SK-N-SH treated with all-trans-retinoic acid at 6 μM for 48 hours (cell line): ENCODE data around the gene MRPS18A.

Experiments
- ATAC-seq: fragments of 200-7000 bp; cut with Tn5 transposase; 3 replicates; pipeline ENCODE4 v1.9.1; 2020; ENCODE audit warnings: mild to moderate bottlenecking, moderate library complexity
- ARNTL ChIP-seq: fragments of 450-650 bp; formaldehyde crosslinking; IDR thresholded peaks from 2 replicates; pipeline ENCODE4 v1.5.0; 2020; ENCODE audit warnings: low read depth, mild to moderate bottlenecking, moderate library complexity, borderline replicate concordance
- BACH2 ChIP-seq: fragments of 250-450 bp; sonication (Bioruptor Pico); IDR thresholded peaks from 2 replicates; pipeline ENCODE4 v1.9.0; 2021; ENCODE audit warnings: mild to moderate bottlenecking, borderline replicate concordance
- CSDC2 ChIP-seq: fragments of 250-450 bp; sonication (Bioruptor Pico); IDR thresholded peaks from 2 replicates; pipeline ENCODE4 v1.5.0; 2020; ENCODE audit warnings: mild to moderate bottlenecking, moderate library complexity
- ESRRG ChIP-seq: fragments of 250-450 bp; sonication (Bioruptor Pico); IDR thresholded peaks from 2 replicates; pipeline ENCODE4 v1.6.1; 2021; ENCODE audit warnings: mild to moderate bottlenecking
- GLIS3 ChIP-seq: fragments of 250-450 bp; sonication (Bioruptor Pico); IDR thresholded peaks from 2 replicates; pipeline ENCODE4 v1.5.0; 2020; ENCODE audit warnings: mild to moderate bottlenecking, moderate library complexity
- ISL1 ChIP-seq: fragments of 250-450 bp; sonication (Bioruptor Pico); IDR thresholded peaks from 2 replicates; pipeline ENCODE4 v2.1.2; 2022; ENCODE audit warnings: mild to moderate bottlenecking, moderate library complexity
- OSR1 ChIP-seq: fragments of 250-450 bp; sonication (Bioruptor Pico); IDR thresholded peaks from 2 replicates; pipeline ENCODE4 v1.8.0; 2022; ENCODE audit warnings: moderate library complexity, mild to moderate bottlenecking, inconsistent platforms
- PPARA ChIP-seq: fragments of 250-450 bp; sonication (Bioruptor Pico); IDR thresholded peaks from 2 replicates; pipeline ENCODE4 v1.5.0; 2020; ENCODE audit warnings: mild to moderate bottlenecking, borderline replicate concordance
- RARB ChIP-seq: fragments of 250-450 bp; sonication (Bioruptor Pico); IDR thresholded peaks from 2 replicates; pipeline ENCODE4 v1.8.0; 2021; ENCODE audit warnings: mild to moderate bottlenecking, moderate library complexity
- SNAI2 ChIP-seq: fragments of 250-450 bp; sonication (Bioruptor Pico); IDR thresholded peaks from 2 replicates; pipeline ENCODE4 v1.5.0; 2020; ENCODE audit warnings: mild to moderate bottlenecking, moderate library complexity
- TOX ChIP-seq: fragments of 250-450 bp; sonication (Bioruptor Pico); IDR thresholded peaks from 2 replicates; pipeline ENCODE4 v1.8.0; 2021; ENCODE audit warnings: mild to moderate bottlenecking, moderate library complexity, borderline replicate concordance
- ZC3H10 ChIP-seq: fragments of 250-450 bp; sonication (Bioruptor Pico); IDR thresholded peaks from 2 replicates; pipeline ENCODE4 v1.5.1; 2021; ENCODE audit warnings: mild to moderate bottlenecking, moderate library complexity
- ZFP3 ChIP-seq: fragments of 250-450 bp; sonication (Bioruptor Pico); IDR thresholded peaks from 2 replicates; pipeline ENCODE4 v1.5.0; 2020; ENCODE audit warnings: mild to moderate bottlenecking, moderate library complexity
- ZFP30 ChIP-seq: fragments of 450-650 bp; formaldehyde crosslinking; IDR thresholded peaks from 2 replicates; pipeline ENCODE4 v1.5.0; 2022; ENCODE audit warnings: mild to moderate bottlenecking, moderate library complexity
- ZNF565 ChIP-seq: fragments of 450-650 bp; formaldehyde crosslinking; conservative IDR thresholded peaks from 2 replicates; pipeline ENCODE4 v1.5.0; 2020; ENCODE audit warnings: low read depth, mild to moderate bottlenecking, moderate library complexity
- ZNF70 ChIP-seq: fragments of 450-650 bp; formaldehyde crosslinking; IDR thresholded peaks from 2 replicates; pipeline ENCODE4 v1.5.0; 2020; ENCODE audit warnings: mild to moderate bottlenecking, moderate library complexity
- TF ChIP-seq, protein P1 (sequence below): fragments of 250-450 bp; sonication (Bioruptor Pico); IDR thresholded peaks from 2 replicates; pipeline ENCODE4 v1.5.1; 2020; ENCODE audit warnings: low read depth, mild to moderate bottlenecking, moderate library complexity
- TF ChIP-seq, protein P2 (sequence below): fragments of 250-450 bp; sonication (Bioruptor Pico); IDR thresholded peaks from 2 replicates; pipeline ENCODE4 v1.5.0; 2020; ENCODE audit warnings: mild to moderate bottlenecking, moderate library complexity
- TF ChIP-seq, protein P3 (sequence below): fragments of 250-450 bp; sonication (Bioruptor Pico); IDR thresholded peaks from 2 replicates; pipeline ENCODE4 v1.8.0; 2021; ENCODE audit warnings: low read depth, mild to moderate bottlenecking, moderate library complexity, borderline replicate concordance

The MRPS18A gene

DNA sequence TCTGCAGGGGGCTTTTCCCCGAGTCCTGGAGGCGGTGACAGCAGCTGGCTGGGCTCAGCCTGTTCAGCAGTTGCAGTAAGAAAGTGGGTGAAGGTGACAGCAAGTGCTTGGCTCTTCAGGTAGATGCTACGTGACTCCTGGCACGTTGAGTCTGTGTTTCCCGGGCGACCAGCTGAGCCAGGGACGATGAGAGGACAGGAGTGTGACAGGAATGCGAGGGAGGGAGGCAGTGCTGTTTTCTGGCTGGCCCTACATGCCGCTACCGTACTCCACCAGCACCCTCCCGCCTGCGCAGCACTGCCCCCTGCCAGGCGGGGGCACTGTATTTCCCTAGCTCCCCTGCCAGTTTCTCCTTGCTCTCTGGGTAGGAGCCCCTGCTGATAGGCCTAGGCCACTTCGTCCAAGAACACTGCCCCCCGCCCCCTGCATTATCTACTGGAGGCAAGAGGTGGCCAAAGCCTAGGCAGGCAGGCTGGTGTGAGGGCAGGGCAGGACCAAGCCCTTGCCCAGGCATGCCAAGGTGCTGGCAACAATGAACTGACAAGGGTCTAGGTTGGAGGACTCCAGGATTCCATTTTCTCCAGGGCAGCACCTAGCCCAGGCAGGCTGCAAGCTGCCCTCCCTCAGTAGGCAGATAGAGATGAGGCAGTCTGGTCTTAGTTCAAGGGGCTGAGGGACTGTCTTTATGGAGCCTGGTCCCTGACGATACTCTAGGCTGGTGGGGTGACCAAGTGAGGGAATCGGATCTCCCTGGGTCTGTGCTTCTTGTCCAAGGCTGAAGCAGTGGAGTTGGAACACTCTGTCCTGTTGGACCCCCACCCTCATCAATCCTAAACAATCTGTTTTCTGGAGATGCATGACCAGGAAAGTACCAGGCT lies 19.2 kb downstream of the MRPS18A start:
- peak; percentile 54 for ATAC-seq

DNA sequence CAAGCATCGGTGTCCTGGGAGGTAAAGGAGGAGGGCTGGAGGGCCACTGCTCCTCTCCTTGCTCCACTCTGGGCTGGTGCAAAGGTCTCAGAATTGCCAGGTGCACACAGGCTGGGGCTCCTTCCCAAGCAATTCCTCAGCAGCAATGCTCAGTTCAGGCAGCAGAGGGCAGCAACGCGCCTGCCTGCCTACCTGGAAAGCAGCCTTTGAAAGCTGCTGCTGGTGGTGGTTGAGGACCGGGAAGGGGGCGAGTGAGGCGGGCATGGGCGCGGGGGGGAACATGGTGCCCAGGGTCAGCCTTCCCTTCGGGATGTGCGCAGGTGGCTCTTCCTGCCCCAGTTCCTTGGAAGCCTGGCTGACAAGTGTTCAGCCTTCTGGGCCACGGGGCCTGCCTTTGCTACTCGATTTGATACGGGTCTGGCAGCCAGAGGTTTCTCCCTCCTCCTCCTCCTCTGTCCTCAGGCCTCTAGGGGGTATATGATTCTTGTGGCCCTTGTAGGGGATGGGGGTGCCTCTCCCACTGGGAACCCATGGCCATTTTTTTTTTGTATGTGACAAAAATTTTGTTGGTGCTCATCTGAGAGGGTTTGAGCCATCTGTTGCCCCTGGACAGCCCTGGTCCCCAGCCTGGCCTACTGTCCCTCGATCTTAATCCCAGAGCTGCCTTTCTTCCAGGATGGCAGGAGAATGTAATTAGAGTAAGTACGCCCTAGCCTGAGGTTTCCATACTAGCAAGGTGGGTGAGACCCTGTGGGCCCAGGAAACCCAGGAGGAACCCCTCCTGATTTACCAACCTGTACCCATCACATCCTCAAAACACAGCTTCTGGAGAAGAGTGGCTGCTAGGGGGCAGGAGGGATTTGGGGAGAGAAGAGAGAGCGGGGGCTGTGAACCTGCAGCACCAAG lies 20.1 kb downstream of the MRPS18A start:
- no peak for TF ChIP-seq CSDC2 (CRISPR knock-in tag)
- TF ChIP-seq, protein P1, sequence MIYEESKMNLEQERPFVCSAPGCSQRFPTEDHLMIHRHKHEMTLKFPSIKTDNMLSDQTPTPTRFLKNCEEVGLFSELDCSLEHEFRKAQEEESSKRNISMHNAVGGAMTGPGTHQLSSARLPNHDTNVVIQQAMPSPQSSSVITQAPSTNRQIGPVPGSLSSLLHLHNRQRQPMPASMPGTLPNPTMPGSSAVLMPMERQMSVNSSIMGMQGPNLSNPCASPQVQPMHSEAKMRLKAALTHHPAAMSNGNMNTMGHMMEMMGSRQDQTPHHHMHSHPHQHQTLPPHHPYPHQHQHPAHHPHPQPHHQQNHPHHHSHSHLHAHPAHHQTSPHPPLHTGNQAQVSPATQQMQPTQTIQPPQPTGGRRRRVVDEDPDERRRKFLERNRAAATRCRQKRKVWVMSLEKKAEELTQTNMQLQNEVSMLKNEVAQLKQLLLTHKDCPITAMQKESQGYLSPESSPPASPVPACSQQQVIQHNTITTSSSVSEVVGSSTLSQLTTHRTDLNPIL (CRISPR knock-in tag), result peak; percentile 53; the same call in 1 of the 2 replicates
- ATAC-seq, result peak; percentile 80

More for the DNA sequence above, 19.2 kb downstream of the MRPS18A start:
- TF ChIP-seq GLIS3 (CRISPR knock-in tag) (0 out of 2 replicates have a peak, but pooled peaks have one; percentile 8), ZNF70 (CRISPR knock-in tag) (no peak)

DNA sequence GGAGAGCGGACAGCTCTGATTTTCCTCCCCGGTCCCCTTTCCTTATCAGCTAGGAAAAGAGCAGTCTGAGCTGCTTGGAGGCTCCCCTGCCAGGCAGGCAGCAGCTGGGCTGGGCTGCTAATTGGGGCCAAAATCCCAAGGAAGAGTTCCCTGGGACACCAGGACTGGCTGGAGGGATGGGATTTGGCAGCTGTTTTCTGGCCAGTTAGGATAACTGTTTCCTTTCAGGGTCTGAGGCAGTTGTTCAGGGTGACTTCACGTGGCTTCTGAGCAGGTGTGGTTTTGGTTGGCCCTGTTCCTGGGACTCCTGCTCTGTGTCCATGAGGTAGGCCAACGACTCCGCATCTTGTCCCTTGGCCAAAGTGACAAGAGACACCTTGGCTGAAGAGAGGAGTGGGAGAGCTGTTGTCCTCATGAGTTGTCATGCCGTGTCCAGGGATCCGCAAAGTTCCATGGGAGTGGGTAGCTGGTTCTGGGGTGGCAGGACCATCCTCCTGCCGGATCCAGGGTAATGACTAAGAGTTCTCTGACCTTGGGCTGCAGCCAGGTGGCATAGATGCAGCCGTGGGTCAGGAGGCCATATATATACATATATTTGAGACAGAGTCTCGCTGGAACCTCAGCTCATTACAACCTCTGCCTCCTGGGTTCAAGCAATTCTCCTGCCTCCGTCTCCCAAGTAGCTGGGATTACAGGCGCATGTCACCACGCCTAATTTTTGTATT lies 21.2 kb downstream of the MRPS18A start:
- TF ChIP-seq, protein P1 (CRISPR knock-in tag), result no peak
- no peak for TF ChIP-seq SNAI2
- TF ChIP-seq BACH2 (CRISPR knock-in tag), result no peak
- TF ChIP-seq, protein P2, sequence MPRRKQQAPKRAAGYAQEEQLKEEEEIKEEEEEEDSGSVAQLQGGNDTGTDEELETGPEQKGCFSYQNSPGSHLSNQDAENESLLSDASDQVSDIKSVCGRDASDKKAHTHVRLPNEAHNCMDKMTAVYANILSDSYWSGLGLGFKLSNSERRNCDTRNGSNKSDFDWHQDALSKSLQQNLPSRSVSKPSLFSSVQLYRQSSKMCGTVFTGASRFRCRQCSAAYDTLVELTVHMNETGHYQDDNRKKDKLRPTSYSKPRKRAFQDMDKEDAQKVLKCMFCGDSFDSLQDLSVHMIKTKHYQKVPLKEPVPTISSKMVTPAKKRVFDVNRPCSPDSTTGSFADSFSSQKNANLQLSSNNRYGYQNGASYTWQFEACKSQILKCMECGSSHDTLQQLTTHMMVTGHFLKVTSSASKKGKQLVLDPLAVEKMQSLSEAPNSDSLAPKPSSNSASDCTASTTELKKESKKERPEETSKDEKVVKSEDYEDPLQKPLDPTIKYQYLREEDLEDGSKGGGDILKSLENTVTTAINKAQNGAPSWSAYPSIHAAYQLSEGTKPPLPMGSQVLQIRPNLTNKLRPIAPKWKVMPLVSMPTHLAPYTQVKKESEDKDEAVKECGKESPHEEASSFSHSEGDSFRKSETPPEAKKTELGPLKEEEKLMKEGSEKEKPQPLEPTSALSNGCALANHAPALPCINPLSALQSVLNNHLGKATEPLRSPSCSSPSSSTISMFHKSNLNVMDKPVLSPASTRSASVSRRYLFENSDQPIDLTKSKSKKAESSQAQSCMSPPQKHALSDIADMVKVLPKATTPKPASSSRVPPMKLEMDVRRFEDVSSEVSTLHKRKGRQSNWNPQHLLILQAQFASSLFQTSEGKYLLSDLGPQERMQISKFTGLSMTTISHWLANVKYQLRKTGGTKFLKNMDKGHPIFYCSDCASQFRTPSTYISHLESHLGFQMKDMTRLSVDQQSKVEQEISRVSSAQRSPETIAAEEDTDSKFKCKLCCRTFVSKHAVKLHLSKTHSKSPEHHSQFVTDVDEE (CRISPR knock-in tag), result no peak
- no peak for TF ChIP-seq ZFP30 (CRISPR knock-in tag)
- TF ChIP-seq ZNF565, result no peak
- no peak for TF ChIP-seq PPARA (CRISPR knock-in tag)
- no peak for TF ChIP-seq OSR1 (CRISPR knock-in tag)
- ATAC-seq, result no peak

DNA sequence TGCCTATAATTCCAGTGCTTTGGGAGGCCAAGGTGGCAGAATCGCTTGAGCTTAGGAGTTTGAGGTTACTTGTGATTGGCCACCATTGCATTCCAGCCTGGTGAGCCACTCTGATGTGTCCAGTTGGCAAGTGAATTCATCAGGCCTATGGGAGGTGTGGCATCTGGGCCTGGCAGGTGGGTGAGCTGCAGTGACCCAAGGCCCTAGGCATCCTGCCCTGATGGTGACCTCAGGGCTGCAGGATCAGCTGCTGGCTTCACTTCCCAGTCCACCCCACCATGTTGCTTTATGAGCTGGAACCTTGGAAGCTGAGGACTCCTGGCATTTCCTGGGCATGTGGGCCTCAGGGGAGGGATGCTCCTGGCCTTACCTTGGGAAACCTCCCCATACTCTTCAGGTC lies 22.2 kb downstream of the MRPS18A start:
- no peak for ATAC-seq
- TF ChIP-seq ZFP3, result no peak
- TF ChIP-seq ZNF565, result no peak
- no peak for TF ChIP-seq ISL1 (CRISPR knock-in tag)
- TF ChIP-seq GLIS3 (CRISPR knock-in tag), result no peak
- TF ChIP-seq, protein P1 (CRISPR knock-in tag), result no peak
- TF ChIP-seq, protein P2 (CRISPR knock-in tag), result no peak
- no peak for TF ChIP-seq BACH2 (CRISPR knock-in tag)
- TF ChIP-seq RARB (CRISPR knock-in tag), result no peak
- TF ChIP-seq ESRRG (CRISPR knock-in tag), result no peak
- TF ChIP-seq PPARA (CRISPR knock-in tag), result no peak
- no peak for TF ChIP-seq ZC3H10 (CRISPR knock-in tag)
- no peak for TF ChIP-seq TOX (CRISPR knock-in tag)
- no peak for TF ChIP-seq ARNTL (CRISPR knock-in tag)
- TF ChIP-seq, protein P3, sequence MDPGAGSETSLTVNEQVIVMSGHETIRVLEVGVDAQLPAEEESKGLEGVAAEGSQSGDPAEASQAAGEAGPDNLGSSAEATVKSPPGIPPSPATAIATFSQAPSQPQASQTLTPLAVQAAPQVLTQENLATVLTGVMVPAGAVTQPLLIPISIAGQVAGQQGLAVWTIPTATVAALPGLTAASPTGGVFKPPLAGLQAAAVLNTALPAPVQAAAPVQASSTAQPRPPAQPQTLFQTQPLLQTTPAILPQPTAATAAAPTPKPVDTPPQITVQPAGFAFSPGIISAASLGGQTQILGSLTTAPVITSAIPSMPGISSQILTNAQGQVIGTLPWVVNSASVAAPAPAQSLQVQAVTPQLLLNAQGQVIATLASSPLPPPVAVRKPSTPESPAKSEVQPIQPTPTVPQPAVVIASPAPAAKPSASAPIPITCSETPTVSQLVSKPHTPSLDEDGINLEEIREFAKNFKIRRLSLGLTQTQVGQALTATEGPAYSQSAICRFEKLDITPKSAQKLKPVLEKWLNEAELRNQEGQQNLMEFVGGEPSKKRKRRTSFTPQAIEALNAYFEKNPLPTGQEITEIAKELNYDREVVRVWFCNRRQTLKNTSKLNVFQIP (CRISPR knock-in tag), result no peak
